Measurements from ENCODE around the gene ETV4. TPM values are rescaled to one million over a fixed set of nuclear protein-coding genes. Genes with fewer than 3 reads are reported as not detected.
A peak's percentile ranks its signal among the peaks of the same experiment; 100 is the strongest.

The ETV4 gene
- total and polyA plus RNA-seq, 2 of the 13 experiments (the other 11 are each of a cell fraction or from before 2014, with no cell fraction given) = 128 to 330 TPM

DNA sequence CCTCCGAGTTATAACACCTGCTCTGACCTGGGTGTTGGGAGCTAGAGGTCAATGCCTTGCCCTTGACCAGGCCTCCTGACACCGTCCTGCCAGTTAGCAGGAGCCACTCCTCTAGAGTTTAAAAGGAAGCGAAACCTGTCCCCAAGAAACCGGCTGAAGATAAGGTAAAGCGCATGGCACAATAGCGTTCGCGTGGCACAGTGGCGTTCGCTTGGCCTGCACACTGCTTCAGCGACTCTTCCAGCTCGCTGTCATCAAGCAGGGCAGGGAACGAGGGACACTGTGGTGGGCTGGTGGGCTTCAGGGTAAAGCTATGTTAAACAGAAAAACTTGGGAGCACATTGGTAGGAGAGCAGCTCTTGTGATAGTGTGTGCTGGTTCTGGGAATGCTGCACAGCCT lies 28.2 kb upstream of the ETV4 start (continued):
- TF ChIP-seq ZNF282 (IDR thresholded peaks at IDR 0.05; ENCODE audit: partially characterized antibody) (no peak), ZNF709 (CRISPR knock-in tag; IDR thresholded peaks at IDR 0.05) (no peak), RARA (CRISPR knock-in tag; IDR thresholded peaks at IDR 0.05) (no peak), ZNF816 (CRISPR knock-in tag; IDR thresholded peaks at IDR 0.05; ENCODE audit: borderline replicate concordance) (no peak), ZNF557 (CRISPR knock-in tag; IDR thresholded peaks at IDR 0.05) (no peak), KDM3A (CRISPR knock-in tag; IDR thresholded peaks at IDR 0.05; ENCODE audit: low read depth) (no peak), MYPOP (CRISPR knock-in tag; IDR thresholded peaks at IDR 0.05) (no peak), ZNF639 (CRISPR knock-in tag; conservative IDR thresholded peaks at IDR 0.05) (no peak), NR2F1 (CRISPR knock-in tag; IDR thresholded peaks at IDR 0.05) (peak in 1 of 2 experiments; percentile 22; a peak in 1 of 4 replicates), MEIS1 (CRISPR knock-in tag; IDR thresholded peaks at IDR 0.05; ENCODE audit: borderline replicate concordance) (no peak; the same call in 1 of the 2 replicates), GTF2F1 (IDR thresholded peaks at IDR 0.05; ENCODE audit: low read length) (no peak), ZNF724P (CRISPR knock-in tag; IDR thresholded peaks at IDR 0.05; ENCODE audit: borderline replicate concordance) (no peak), MLLT10 (CRISPR knock-in tag; IDR thresholded peaks at IDR 0.05) (no peak), ZNF3 (CRISPR knock-in tag; IDR thresholded peaks at IDR 0.05) (no peak), FOXA1 (IDR thresholded peaks at IDR 0.05) (no peak), FOXA1 (CRISPR knock-in tag; IDR thresholded peaks at IDR 0.05) (no peak), NRL (CRISPR knock-in tag; IDR thresholded peaks at IDR 0.05; ENCODE audit: borderline replicate concordance) (peak; percentile 75), SMAD1 (CRISPR knock-in tag; IDR thresholded peaks at IDR 0.05; ENCODE audit: borderline replicate concordance, low read depth) (0 out of 2 replicates have a peak, but pooled peaks have one; percentile 34), GABPB1 (CRISPR knock-in tag; IDR thresholded peaks at IDR 0.05) (peak; percentile 18; the same call in 1 of the 2 replicates)
- TF ChIP-seq, protein P1, sequence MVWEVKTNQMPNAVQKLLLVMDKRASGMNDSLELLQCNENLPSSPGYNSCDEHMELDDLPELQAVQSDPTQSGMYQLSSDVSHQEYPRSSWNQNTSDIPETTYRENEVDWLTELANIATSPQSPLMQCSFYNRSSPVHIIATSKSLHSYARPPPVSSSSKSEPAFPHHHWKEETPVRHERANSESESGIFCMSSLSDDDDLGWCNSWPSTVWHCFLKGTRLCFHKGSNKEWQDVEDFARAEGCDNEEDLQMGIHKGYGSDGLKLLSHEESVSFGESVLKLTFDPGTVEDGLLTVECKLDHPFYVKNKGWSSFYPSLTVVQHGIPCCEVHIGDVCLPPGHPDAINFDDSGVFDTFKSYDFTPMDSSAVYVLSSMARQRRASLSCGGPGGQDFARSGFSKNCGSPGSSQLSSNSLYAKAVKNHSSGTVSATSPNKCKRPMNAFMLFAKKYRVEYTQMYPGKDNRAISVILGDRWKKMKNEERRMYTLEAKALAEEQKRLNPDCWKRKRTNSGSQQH (CRISPR knock-in tag; IDR thresholded peaks at IDR 0.05; ENCODE audit: low read depth) = no peak
- TF ChIP-seq, protein P2, sequence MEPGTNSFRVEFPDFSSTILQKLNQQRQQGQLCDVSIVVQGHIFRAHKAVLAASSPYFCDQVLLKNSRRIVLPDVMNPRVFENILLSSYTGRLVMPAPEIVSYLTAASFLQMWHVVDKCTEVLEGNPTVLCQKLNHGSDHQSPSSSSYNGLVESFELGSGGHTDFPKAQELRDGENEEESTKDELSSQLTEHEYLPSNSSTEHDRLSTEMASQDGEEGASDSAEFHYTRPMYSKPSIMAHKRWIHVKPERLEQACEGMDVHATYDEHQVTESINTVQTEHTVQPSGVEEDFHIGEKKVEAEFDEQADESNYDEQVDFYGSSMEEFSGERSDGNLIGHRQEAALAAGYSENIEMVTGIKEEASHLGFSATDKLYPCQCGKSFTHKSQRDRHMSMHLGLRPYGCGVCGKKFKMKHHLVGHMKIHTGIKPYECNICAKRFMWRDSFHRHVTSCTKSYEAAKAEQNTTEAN (CRISPR knock-in tag; conservative IDR thresholded peaks at IDR 0.05) = no peak
- TF ChIP-seq, protein P3, sequence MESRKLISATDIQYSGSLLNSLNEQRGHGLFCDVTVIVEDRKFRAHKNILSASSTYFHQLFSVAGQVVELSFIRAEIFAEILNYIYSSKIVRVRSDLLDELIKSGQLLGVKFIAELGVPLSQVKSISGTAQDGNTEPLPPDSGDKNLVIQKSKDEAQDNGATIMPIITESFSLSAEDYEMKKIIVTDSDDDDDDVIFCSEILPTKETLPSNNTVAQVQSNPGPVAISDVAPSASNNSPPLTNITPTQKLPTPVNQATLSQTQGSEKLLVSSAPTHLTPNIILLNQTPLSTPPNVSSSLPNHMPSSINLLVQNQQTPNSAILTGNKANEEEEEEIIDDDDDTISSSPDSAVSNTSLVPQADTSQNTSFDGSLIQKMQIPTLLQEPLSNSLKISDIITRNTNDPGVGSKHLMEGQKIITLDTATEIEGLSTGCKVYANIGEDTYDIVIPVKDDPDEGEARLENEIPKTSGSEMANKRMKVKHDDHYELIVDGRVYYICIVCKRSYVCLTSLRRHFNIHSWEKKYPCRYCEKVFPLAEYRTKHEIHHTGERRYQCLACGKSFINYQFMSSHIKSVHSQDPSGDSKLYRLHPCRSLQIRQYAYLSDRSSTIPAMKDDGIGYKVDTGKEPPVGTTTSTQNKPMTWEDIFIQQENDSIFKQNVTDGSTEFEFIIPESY (CRISPR knock-in tag; IDR thresholded peaks at IDR 0.05) = peak; percentile 6; the same call in 1 of the 2 replicates
- TF ChIP-seq, protein P4, sequence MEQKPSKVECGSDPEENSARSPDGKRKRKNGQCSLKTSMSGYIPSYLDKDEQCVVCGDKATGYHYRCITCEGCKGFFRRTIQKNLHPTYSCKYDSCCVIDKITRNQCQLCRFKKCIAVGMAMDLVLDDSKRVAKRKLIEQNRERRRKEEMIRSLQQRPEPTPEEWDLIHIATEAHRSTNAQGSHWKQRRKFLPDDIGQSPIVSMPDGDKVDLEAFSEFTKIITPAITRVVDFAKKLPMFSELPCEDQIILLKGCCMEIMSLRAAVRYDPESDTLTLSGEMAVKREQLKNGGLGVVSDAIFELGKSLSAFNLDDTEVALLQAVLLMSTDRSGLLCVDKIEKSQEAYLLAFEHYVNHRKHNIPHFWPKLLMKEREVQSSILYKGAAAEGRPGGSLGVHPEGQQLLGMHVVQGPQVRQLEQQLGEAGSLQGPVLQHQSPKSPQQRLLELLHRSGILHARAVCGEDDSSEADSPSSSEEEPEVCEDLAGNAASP (CRISPR knock-in tag; IDR thresholded peaks at IDR 0.05; ENCODE audit: borderline replicate concordance) = peak; percentile 26; the same call in 1 of the 2 replicates
